GM12872 (cell line): ENCODE data around the gene PSMD8.

Source experiments
- TF ChIP-seq, protein P1 (sequence below): IDR thresholded peaks from 3 replicates; pipeline ENCODE4 v1.5.1; 2011; ENCODE audit warnings: low read depth, mild to moderate bottlenecking, low read length, moderate library complexity; ENCODE audit not compliant: insufficient read depth

The PSMD8 gene

DNA sequence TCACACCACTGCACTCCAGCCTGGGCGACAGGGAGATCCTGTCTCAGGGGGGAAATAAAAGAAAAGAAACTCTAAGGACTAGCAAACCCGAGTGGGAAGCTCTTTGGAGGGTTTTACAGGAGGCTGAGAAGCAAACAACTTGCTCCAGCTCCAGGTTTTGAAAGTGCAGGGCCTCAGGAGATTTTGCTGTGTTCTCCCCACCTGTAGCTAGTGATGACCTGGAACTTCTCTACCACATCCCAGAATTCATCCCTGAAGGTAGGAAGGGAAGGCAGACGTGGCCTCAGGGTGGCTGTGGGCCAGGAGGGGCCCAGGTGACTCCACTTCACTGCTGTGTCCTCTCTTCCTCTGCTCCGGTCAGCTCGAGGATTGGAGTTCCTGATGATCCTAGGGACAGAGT lies 16.3 kb upstream of the PSMD8 start:
- TF ChIP-seq, protein P1, sequence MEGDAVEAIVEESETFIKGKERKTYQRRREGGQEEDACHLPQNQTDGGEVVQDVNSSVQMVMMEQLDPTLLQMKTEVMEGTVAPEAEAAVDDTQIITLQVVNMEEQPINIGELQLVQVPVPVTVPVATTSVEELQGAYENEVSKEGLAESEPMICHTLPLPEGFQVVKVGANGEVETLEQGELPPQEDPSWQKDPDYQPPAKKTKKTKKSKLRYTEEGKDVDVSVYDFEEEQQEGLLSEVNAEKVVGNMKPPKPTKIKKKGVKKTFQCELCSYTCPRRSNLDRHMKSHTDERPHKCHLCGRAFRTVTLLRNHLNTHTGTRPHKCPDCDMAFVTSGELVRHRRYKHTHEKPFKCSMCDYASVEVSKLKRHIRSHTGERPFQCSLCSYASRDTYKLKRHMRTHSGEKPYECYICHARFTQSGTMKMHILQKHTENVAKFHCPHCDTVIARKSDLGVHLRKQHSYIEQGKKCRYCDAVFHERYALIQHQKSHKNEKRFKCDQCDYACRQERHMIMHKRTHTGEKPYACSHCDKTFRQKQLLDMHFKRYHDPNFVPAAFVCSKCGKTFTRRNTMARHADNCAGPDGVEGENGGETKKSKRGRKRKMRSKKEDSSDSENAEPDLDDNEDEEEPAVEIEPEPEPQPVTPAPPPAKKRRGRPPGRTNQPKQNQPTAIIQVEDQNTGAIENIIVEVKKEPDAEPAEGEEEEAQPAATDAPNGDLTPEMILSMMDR: no peak

DNA sequence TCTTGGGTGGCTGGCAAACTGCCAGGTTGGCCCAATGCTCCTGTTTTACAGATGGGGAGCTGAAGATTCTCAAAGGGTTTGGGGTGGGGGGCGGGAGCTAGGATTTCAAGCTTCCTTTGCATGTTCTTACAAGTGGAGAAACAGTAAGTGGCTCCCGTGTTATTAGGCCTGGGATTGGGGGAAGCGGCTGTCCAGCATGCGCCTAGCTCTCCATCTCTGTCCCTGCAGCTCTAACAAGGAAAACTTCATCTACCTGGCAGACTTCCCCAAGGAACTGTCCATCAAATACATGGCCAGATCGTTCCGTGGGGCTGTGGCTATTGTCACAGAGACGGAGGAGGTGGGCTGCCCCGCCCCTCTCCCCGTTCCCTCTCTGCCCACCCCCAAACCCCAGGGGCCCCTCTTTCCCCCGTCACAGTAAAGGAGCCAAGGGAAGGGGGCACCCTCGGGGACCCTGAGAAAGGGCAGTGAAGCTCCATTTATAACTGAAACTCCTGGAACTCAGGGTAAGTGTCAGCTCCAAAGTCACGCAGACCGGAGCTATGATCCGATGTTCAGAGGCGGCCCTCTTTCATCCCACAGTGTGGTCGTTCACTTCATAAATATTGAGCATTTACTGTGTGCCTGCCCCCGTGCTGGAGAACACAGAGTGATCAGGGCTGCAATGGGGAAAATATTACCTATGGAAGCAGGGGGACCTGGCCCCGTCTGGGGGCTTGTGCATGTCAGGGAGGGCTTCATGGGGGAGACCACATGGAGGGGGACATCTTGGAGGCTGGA lies 14.9 kb upstream of the PSMD8 start:
- TF ChIP-seq, protein P1: no peak

DNA sequence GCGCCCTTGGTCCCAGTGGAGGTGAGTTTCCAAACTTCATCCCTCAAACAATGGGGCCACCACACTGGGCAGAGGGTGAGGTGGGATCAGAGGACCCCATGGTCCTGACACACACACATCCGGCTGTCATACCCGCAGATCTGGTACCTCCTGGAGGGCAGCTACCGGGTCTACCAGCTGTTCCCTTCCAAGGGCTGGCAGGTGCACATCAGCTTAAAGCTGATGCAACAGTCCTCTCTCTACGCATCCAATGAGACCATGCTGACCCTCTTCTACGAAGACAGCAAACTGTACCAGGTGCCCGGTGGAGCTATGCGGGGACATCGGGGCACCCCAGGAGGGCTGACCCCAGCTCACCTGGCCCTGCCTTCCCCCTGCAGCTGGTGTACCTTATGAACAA lies 14.0 kb upstream of the PSMD8 start:
- TF ChIP-seq, protein P1: no peak

DNA sequence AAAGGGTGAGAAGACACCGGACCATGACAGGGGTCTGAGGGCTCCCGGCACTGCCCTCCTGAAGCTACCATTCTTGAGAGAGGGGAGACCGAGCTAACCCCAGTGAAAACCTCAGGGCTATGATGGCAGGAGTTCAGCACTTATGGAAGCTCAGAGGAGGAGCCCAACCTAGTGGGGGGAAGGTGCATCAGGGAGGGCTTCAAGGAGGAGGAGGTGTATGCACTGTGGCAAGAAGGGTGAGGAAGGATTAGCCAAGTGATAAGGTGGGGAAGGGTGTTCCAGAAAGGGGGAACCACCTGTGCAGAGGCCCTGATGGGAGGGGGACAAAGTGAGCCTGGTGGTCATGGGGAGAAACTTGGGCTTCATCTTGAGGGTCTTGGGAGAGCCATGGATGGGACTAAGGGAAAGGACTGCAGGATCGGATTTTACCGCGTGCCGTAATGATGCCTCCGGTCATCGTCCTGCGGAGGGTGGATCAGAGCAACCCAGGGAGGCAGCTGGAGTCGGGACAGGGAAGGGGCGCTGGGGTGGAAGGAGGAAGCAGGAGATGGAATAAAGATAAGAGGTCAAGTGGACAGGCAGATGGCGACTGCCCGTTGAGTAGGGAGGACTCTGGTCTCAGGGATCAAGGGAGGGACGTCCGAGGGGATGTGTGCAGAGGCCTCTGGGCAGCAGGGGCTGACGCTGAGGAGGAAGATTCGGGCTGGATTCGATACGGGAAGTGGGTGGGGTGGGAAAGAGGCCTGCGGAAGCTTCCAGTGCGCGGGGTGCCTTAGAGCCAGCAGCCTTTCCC lies 13.3 kb upstream of the PSMD8 start:
- TF ChIP-seq, protein P1: no peak

- TF ChIP-seq, protein P1: peak; percentile 19; the same call in 1 of the 3 replicates
Measured at GRCh38 chr19:38361633-38362075, 12.7 kb upstream of the PSMD8 start.

GRCh38 chr19:38362076-38362945 lies 12.1 kb upstream of the PSMD8 start:
- TF ChIP-seq, protein P1: no peak

DNA sequence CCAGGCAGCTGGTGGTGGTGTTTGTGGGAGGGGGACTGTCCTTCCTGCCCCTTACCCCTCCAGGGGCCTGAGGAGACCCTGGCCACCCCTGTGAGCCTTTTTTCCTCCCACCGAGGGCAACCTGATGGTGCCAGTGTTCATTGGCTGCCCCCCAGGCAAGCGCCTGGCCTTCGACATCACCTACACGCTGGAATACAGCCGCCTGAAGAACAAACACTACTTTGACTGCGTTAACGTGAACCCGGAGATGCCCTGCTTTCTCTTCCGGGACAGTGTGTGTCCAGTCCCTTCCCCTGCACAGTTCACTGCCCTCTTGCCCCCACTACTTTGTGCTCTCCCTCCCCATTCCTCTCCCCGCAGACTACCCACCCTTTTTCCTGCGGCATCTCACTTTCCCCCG lies 7.3 kb upstream of the PSMD8 start:
- TF ChIP-seq, protein P1: no peak
